OCI-LY1 (cell line): ENCODE measurements around the gene PARD3.

Experiments used
- CTCF ChIP-seq: fragments of 200-600 bp; sonication (generic), shearing (Covaris generic); IDR thresholded peaks from 2 replicates; pipeline ENCODE4 v1.5.1; 2017; ENCODE audit warnings: mild to moderate bottlenecking, antibody characterized with exemption, low read length, moderate library complexity, mixed read lengths
- EZH2 ChIP-seq: fragments of 200-600 bp; sonication (generic), shearing (Covaris generic); IDR thresholded peaks from 2 replicates; pipeline ENCODE4 v1.8.0; 2017; ENCODE audit warnings: borderline replicate concordance, mixed run types, mild to moderate bottlenecking, antibody characterized with exemption, low read length, moderate library complexity, mixed read lengths

DNA sequence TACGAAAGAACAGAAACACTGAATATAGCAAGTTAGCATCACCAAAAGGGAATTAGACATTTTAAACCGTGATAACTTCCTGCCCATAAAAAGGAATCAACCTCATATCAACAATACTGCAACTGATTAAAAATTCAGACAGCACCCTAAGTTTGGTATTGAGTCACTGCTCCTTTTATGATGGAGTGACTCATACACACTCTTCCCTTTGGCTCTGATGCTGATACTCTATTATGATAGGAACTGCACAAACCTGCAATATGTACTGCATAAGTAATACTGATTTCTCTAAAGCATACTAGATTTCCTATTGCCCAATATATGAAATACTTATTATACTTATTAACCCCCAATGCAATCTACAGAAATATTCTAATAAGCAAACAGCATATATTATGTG is 118.7 kb downstream of the PARD3 start:
- TF ChIP-seq CTCF (no peak), EZH2 (no peak)
